Loucy (cell line): ENCODE data around the gene ASS1.

Source experiments
- H2AFZ ChIP-seq: fragments of 200-600 bp; sonication (generic); 2 replicates; pipeline ENCODE4 v1.6.0; 2016; ENCODE audit warnings: antibody characterized with exemption, mild to moderate bottlenecking, low read length, moderate library complexity
- H3F3A ChIP-seq: fragments of 200-600 bp; 2 replicates; pipeline ENCODE4 v1.6.0; 2016; ENCODE audit warnings: antibody characterized with exemption, low read depth, mild to moderate bottlenecking
- H3K27me3 ChIP-seq: fragments of 200-600 bp; sonication (generic); 2 replicates; pipeline ENCODE4 v1.6.1; 2014; ENCODE audit warnings: low read length, mild to moderate bottlenecking; ENCODE audit not compliant: insufficient read depth, poor library complexity, severe bottlenecking
- H3K36me3 ChIP-seq: fragments of 200-600 bp; sonication (generic); 2 replicates; pipeline ENCODE4 v1.6.1; 2016; ENCODE audit warnings: low read length; ENCODE audit not compliant: insufficient read depth
- H3K4me1 ChIP-seq: fragments of 200-600 bp; sonication (generic); 2 replicates; pipeline ENCODE4 v1.5.1; 2014; ENCODE audit warnings: low read length, mild to moderate bottlenecking; ENCODE audit not compliant: insufficient read depth, poor library complexity, severe bottlenecking
- H3K4me2 ChIP-seq: fragments of 200-600 bp; sonication (generic); 2 replicates; pipeline ENCODE4 v1.6.0; 2014; ENCODE audit warnings: antibody characterized with exemption, low read length, low read depth, mild to moderate bottlenecking; ENCODE audit not compliant: poor library complexity, severe bottlenecking
- H3K4me3 ChIP-seq: fragments of 200-600 bp; sonication (generic); 2 replicates; pipeline ENCODE4 v1.5.1; 2014; ENCODE audit warnings: low read length, mild to moderate bottlenecking, mixed read lengths; ENCODE audit not compliant: poor library complexity, severe bottlenecking
- H3K79me2 ChIP-seq: fragments of 200-600 bp; sonication (generic); 2 replicates; pipeline ENCODE4 v1.6.1; 2014; ENCODE audit warnings: low read length; ENCODE audit not compliant: insufficient read depth
- H3K9ac ChIP-seq: fragments of 200-600 bp; sonication (generic); 2 replicates; pipeline ENCODE4 v1.6.0; 2014; ENCODE audit warnings: mild to moderate bottlenecking, low read depth, low read length, moderate library complexity; ENCODE audit not compliant: poor library complexity, severe bottlenecking
- H3K9me2 ChIP-seq: fragments of 200-600 bp; sonication (generic); replicated peaks from 2 replicates; pipeline ENCODE4 v1.6.1; 2016; ENCODE audit warnings: low read depth, low read length, mixed read lengths
- H3K9me3 ChIP-seq: fragments of 200-600 bp; sonication (generic); 2 replicates; pipeline ENCODE4 v1.6.1; 2014; ENCODE audit warnings: mild to moderate bottlenecking, antibody characterized with exemption, low read length, low read depth; ENCODE audit not compliant: insufficient read depth
- H4K20me1 ChIP-seq: fragments of 200-600 bp; sonication (generic); 2 replicates; pipeline ENCODE4 v1.6.0; 2014; ENCODE audit warnings: antibody characterized with exemption, low read length, mild to moderate bottlenecking; ENCODE audit not compliant: insufficient read depth, poor library complexity, severe bottlenecking
- EZH2phosphoT487 ChIP-seq: fragments of 200-600 bp; IDR thresholded peaks from 2 replicates; pipeline ENCODE4 v1.6.1; 2018; ENCODE audit warnings: antibody characterized with exemption, mild to moderate bottlenecking, moderate library complexity, borderline replicate concordance
- TF ChIP-seq, protein P1 (sequence below): fragments of 200-600 bp; sonication (generic); conservative IDR thresholded peaks from 2 replicates; pipeline ENCODE4 v1.5.1; 2014; ENCODE audit warnings: mild to moderate bottlenecking, antibody characterized with exemption, low read length

Gene ASS1

DNA sequence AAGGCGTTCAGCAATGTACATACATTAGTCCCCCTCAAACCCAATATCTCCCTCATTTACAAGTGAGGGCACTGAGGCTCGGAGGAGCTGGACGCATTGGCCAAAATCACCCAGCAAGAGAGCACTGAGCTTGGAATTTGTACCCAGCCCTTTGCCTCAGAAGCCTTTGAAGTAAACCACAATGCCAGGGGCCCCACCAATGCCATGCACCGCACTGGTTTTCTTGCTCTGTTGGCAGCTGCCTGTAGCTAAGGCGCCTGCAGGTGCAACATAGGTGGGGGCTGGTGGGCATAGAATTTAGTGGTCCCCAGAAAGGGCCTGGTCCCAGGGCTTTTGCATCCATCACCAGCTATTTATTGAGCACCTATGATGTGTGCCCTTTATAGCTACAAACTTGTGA is 97.3 kb downstream of the ASS1 start:
- Histone ChIP-seq H3K4me3 (no peak overlapping the region), H3K27me3 (no peaks in the 10 kb centered on the region), H3K9me2 (no peaks in the 10 kb centered on the region), H3K9me3 (no peaks in the 10 kb centered on the region), H2AFZ (no peak overlapping the region), H3K4me2 (no peak overlapping the region), H3K79me2 (no peaks in the 10 kb centered on the region), H3K36me3 (no peaks in the 10 kb centered on the region), H3F3A (no peaks in the 10 kb centered on the region), H3K4me1 (no peaks in the 10 kb centered on the region), H3K9ac (no peak overlapping the region), H4K20me1 (no peaks in the 10 kb centered on the region)
- TF ChIP-seq EZH2phosphoT487: no peak
- TF ChIP-seq, protein P1, sequence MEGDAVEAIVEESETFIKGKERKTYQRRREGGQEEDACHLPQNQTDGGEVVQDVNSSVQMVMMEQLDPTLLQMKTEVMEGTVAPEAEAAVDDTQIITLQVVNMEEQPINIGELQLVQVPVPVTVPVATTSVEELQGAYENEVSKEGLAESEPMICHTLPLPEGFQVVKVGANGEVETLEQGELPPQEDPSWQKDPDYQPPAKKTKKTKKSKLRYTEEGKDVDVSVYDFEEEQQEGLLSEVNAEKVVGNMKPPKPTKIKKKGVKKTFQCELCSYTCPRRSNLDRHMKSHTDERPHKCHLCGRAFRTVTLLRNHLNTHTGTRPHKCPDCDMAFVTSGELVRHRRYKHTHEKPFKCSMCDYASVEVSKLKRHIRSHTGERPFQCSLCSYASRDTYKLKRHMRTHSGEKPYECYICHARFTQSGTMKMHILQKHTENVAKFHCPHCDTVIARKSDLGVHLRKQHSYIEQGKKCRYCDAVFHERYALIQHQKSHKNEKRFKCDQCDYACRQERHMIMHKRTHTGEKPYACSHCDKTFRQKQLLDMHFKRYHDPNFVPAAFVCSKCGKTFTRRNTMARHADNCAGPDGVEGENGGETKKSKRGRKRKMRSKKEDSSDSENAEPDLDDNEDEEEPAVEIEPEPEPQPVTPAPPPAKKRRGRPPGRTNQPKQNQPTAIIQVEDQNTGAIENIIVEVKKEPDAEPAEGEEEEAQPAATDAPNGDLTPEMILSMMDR: no peak

DNA sequence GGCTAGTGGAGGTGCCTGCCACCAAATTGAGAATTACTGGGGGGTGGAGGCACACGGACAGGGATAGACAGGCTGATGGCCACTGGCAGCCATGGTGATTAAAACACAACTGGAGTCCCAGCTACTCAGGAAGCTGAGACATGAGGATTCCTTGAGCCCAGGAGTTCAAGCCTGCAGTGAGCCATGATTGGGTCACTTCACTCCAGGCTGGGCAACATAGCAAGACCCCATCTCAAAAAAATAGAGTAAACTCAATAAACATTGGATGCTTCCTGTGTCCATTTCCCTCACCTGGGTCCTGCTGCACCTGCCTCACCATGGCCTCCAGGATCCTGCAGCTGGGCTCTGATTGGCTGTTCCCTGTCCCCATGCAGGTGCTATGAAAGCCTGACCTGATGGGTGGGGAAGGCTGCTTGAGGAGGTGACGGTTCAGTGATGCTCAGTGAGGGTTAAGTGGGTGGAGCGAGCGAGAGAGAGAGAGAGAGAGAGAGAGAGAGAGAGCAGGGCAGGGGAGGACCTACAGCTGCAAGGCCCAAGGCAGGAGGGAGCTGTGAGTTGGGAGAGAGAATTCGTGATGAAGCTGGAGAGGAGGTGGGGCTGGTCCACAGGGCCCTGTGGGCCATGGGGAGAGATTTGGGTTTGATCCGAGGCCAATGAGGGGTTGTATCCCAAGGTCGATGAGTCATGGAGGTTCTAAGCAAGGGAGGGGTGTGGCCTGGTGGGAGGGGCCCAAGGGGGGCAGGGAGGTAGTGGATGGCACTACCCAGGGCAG is 97.9 kb downstream of the ASS1 start:
- Histone ChIP-seq H3K36me3 (no peaks in the 10 kb centered on the region), H3K9ac (no peak overlapping the region), H3K4me1 (no peaks in the 10 kb centered on the region), H3K27me3 (no peaks in the 10 kb centered on the region), H3K4me3 (no peak overlapping the region), H3F3A (no peaks in the 10 kb centered on the region), H3K4me2 (no peak overlapping the region), H3K9me3 (no peaks in the 10 kb centered on the region), H3K79me2 (no peaks in the 10 kb centered on the region), H2AFZ (no peak overlapping the region), H4K20me1 (no peaks in the 10 kb centered on the region), H3K9me2 (no peaks in the 10 kb centered on the region)
- TF ChIP-seq EZH2phosphoT487: no peak
- TF ChIP-seq, protein P1: no peak

GRCh38 chr9:130543368-130543767 is 98.6 kb downstream of the ASS1 start:
- TF ChIP-seq, protein P1: no peak
- no peak for TF ChIP-seq EZH2phosphoT487
- Histone ChIP-seq H3F3A (no peaks in the 10 kb centered on the region), H4K20me1 (no peaks in the 10 kb centered on the region), H3K4me2 (no peak overlapping the region), H3K9ac (no peak overlapping the region), H3K36me3 (no peaks in the 10 kb centered on the region), H3K9me2 (no peaks in the 10 kb centered on the region), H3K27me3 (no peaks in the 10 kb centered on the region), H3K4me1 (no peaks in the 10 kb centered on the region), H3K79me2 (no peaks in the 10 kb centered on the region), H3K4me3 (no peak overlapping the region), H3K9me3 (no peaks in the 10 kb centered on the region), H2AFZ (no peak overlapping the region)
